NCI-H2081 treated with DMSO at 0.1 percent for 48 hours (cell line): ENCODE data around the gene RABEP2.
"Not testable (repeated sequence)": the region's sequence is repeated elsewhere in the genome, so short reads cannot be mapped to it uniquely, and the experiment has no call there.

Experiments
- DNase-seq: peaks from one replicate; lab custom pipeline; 2025; lab: John Stamatoyannopoulos, UW

RABEP2 gene, protein sequence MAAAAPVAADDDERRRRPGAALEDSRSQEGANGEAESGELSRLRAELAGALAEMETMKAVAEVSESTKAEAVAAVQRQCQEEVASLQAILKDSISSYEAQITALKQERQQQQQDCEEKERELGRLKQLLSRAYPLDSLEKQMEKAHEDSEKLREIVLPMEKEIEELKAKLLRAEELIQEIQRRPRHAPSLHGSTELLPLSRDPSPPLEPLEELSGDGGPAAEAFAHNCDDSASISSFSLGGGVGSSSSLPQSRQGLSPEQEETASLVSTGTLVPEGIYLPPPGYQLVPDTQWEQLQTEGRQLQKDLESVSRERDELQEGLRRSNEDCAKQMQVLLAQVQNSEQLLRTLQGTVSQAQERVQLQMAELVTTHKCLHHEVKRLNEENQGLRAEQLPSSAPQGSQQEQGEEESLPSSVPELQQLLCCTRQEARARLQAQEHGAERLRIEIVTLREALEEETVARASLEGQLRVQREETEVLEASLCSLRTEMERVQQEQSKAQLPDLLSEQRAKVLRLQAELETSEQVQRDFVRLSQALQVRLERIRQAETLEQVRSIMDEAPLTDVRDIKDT

GRCh38 chr16:28924762-28925385 is at the start of gene RABEP2:
RABEP2 (minus strand) TSS chr16:28925238; CDS start chr16:28925163, 75 bp downstream.
- DNase-seq, result peak; percentile 40

DNA sequence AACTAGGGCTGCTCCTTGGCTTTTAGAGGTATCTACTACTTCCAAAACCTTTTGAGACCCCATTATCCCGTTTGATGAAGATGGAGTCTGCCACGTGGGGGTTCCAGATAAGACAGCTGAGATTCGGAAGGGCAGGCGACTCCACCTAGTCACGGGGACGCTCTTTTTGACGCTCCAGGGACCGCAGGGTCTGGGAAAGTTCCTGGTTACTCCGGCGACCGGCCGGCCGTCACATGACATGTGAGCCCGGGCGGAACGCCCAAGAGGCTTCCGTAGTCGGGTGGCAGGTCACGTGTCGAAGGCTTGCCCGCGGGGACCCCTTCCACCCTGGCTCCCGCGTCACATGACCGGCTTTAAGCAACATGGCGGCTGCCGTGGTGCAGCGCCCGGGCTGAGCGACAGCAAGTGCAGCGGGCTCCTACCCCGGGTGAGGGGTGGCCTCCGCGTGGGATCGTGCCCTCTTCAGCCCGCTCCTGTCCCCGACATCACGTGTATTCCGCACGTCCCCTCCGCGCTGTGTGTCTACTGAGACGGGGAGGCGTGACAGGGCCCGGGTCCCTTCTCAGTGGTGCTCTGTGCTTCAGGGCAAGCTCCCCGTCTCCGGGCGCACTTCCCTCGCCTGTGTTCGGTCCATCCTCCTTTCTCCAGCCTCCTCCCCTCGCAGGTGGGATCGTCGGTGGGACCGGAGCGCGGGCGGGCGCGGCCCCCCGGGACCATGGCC is 49.6 kb upstream of the RABEP2 start, which contains the start of gene SPNS1:
Gene SPNS1 (plus strand): TSS at position 342 of the 721 bp plus-strand sequence. CDS start 374 bp downstream, at position 716.
- DNase-seq, result peak; percentile 36

- no peak for DNase-seq
These were observed 49.0 kb upstream of the RABEP2 start for GRCh38 chr16:28974007-28974436.

DNA sequence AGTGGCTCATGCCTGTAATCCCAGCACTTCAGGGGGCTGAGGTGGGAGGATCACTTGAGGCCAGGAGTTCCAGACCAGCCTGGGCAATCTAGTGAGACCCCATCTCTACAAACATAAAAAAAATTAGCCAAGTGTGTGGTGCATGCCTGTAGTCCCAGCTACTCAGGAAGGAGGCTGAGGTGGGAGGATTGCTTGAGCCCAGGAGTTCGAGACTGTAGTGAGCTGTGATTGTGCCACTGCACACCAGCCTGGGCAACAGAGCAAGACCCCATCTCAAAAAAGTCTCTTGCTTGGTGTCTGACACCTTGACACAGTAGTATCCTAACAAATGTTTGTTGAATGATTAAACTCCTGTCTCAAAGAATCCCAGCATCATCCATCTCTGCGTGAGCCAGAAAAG is 44.7 kb upstream of the RABEP2 start:
- DNase-seq, result not testable (repeated sequence)

- DNase-seq, result no peak
These were observed 42.1 kb upstream of the RABEP2 start for GRCh38 chr16:28967156-28967555.

- DNase-seq, result no peak
These were observed 39.5 kb upstream of the RABEP2 start for GRCh38 chr16:28964496-28964895.

DNA sequence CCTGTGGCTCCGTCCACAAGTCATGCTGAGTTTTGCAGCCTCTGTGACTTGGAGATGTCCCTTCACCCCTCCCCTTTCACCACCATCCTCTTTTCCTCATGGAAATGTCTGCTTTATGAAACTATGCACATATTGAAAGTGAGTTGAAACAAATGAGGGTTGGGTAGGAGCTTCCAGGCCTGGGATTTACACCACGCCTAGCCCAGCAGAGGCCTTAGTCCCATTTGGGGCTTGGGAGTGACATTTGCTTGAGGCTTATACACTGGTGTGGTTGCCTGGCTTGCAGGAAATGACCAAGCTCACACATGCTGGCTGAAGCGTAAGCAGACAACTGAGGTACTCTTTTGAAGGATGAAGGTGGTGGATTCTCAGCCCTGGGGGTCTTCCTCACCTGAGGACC is 39.0 kb upstream of the RABEP2 start:
- DNase-seq, result no peak

- DNase-seq, result no peak
These were observed 33.8 kb upstream of the RABEP2 start for GRCh38 chr16:28958836-28959235.

DNA sequence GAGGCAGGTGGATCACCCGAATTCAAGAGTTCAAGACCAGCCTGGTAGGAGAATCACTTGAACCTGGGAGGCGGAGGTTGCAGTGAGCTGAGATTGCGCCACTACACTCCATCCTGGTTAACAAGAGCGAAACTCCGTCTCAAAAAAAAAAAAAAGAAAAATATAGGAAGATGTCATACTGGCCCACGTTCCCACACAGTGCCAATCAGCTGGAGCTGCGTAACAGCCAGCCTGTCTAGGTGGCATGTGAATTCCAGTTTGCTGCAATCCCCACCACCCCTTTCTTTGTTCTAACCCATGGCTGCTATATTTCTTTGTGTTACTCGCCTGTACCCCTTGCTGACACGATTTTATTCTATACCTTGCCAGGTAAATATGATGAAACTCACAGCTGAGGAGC is 33.2 kb upstream of the RABEP2 start:
- no peak for DNase-seq

- DNase-seq, result no peak
These were observed 26.4 kb upstream of the RABEP2 start for GRCh38 chr16:28951410-28951943.

- DNase-seq, result peak; percentile 95
These were observed 25.8 kb upstream of the RABEP2 start, which contains the start of gene NFATC2IP for GRCh38 chr16:28950648-28951409. NFATC2IP (plus strand) TSS chr16:28950937; CDS start chr16:28951012, 75 bp downstream.

DNA sequence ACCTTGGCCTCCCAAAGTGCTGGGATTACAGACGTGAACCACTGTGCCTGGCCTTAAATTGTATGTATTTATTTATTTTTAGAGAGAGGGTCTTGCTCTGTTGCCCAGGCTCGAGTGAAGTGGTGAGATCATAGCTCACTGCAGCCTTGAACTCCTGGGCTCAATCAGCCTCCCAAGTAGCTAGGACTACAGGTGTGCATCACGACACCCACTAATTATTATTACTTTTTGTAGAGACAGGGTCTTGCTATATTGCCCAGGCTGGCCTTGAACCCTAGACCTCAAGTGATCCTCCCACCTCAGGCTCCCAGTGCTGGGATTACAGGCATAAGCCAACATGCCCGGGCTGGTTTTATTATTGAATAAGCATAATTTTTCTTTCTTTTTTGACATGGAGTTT is 21.6 kb upstream of the RABEP2 start:
- DNase-seq, result no peak

DNA sequence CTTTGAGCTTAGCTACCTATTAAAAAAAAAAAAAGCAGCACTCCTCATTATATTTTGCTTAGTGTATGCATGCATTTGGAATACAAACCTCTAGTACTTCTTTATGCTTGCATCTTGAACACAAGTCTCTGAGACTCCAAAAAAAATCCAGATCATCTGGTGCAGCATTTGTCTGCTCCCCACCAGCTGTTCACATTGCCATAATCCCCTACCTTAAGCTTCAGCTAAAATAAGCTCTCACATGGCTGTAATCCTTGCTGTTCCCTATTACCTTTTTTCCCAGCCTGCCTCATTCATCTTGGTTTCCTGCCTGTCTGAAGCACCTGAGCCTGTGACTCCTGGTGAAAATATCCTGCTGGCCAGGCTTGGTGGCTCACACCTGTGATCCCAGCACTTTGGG is 18.2 kb upstream of the RABEP2 start:
- no peak for DNase-seq

- DNase-seq, result not testable (repeated sequence)
These were observed 14.8 kb upstream of the RABEP2 start for GRCh38 chr16:28939825-28940224.

- DNase-seq, result no peak
These were observed 13.7 kb upstream of the RABEP2 start for GRCh38 chr16:28938721-28939120.

GRCh38 chr16:28937222-28937876 is 12.3 kb upstream of the RABEP2 start:
- DNase-seq, result no peak

DNA sequence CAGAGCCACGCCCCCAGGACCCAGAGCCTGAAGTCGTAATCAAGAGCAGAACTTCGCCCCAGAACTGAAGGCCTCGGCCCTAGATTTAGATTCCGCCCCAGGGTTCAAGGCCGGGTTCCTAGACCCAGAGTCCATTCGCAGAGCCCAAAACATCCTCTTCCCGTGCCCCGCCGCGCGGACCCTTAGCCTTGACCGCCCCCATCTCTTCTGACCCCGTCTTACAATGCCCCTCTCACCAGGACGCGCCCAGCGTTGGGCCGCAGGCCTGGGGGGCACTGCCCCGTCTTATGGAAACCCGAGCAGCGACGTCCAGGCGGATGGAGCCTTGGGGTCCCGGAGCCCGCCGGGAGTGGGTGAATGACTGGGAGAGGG is 11.7 kb upstream of the RABEP2 start:
- no peak for DNase-seq

GRCh38 chr16:28935924-28936783 is 11.1 kb upstream of the RABEP2 start:
- no peak for DNase-seq

DNA sequence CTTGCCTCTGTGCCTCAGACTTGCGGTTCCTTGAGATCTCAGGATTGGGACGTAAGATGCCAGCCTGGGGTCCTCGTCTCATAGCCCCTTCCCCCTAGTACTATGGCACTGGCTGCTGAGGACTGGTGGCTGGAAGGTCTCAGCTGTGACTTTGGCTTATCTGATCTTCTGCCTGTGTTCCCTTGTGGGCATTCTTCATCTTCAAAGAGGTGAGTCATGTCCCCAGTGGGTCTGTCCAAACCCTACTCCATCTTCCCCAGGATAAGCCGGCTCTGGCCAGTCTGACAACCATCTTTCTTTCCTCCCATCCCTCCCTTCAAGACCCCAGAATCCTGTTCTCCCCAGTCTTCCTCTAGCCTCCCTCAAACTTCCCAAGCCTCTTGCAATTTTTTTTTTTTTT is 10.3 kb upstream of the RABEP2 start:
- DNase-seq, result no peak

GRCh38 chr16:28933171-28933570 is 8.1 kb upstream of the RABEP2 start:
- no peak for DNase-seq
